ENCODE data around the gene WFDC2.

GRCh38 chr20:45485388-45485787, 15.8 kb downstream of the WFDC2 start:
- no peak for TF ChIP-seq CTCF (IDR thresholded peaks at IDR 0.05; ENCODE audit: low read length)
- no peak for TF ChIP-seq EZH2 (optimal IDR thresholded peaks at IDR 0.05; ENCODE audit: low read depth, low read length)
- TF ChIP-seq EZH2phosphoT487 (IDR thresholded peaks at IDR 0.05; ENCODE audit: low read length): no peak

Measured in MM.1S (cell line).